Stimulated activated CD4-positive, alpha-beta T cell treated with anti-CD3 and anti-CD28 coated beads, Interleukin-12 subunit alpha, Interleukin-12 subunit beta, amount 100 ng/mL, for 4 hours (primary cell): ENCODE data around the gene TBCD.

ENCODE experiments used
- DNase-seq: peaks from one replicate; pipeline ENCODE4 v3.0.0-alpha.2; 2020

The TBCD gene

GRCh38 chr17:82835766-82836512 lies 84.1 kb downstream of the TBCD start:
- DNase-seq, result no peak

- DNase-seq, result no peak
Measured at GRCh38 chr17:82836823-82837357, 85.0 kb downstream of the TBCD start.

GRCh38 chr17:82837586-82838320 lies 85.9 kb downstream of the TBCD start:
- no peak for DNase-seq

- no peak for DNase-seq
Measured at GRCh38 chr17:82838386-82839063, 86.7 kb downstream of the TBCD start.

- DNase-seq, result no peak
Measured at GRCh38 chr17:82839617-82840292, 87.9 kb downstream of the TBCD start, which contains the start of gene ZNF750. Gene ZNF750, minus strand, starts transcription at chr17:82840022. Its CDS starts 7,568 bp downstream, at chr17:82832454.

- no peak for DNase-seq
Measured at GRCh38 chr17:82840431-82840831, 88.6 kb downstream of the TBCD start.

- no peak for DNase-seq
Measured at GRCh38 chr17:82841921-82842596, 90.2 kb downstream of the TBCD start.

GRCh38 chr17:82843904-82844680 lies 92.2 kb downstream of the TBCD start:
- DNase-seq, result no peak

GRCh38 chr17:82844796-82845162 lies 92.9 kb downstream of the TBCD start:
- no peak for DNase-seq

GRCh38 chr17:82845163-82845807 lies 93.4 kb downstream of the TBCD start:
- no peak for DNase-seq

GRCh38 chr17:82846061-82846691 lies 94.3 kb downstream of the TBCD start:
- no peak for DNase-seq

- peak; percentile 17 for DNase-seq
Measured at GRCh38 chr17:82848022-82848592, 96.2 kb downstream of the TBCD start.

GRCh38 chr17:82849076-82849945 lies 97.4 kb downstream of the TBCD start:
- DNase-seq, result no peak

- DNase-seq, result no peak
Measured at GRCh38 chr17:82851381-82851780, 99.5 kb downstream of the TBCD start.

- no peak for DNase-seq
Measured at GRCh38 chr17:82854226-82854625, 102.4 kb downstream of the TBCD start.

GRCh38 chr17:82856361-82856760 lies 104.5 kb downstream of the TBCD start:
- DNase-seq, result no peak

- DNase-seq, result no peak
Measured at GRCh38 chr17:82858376-82859126, 106.7 kb downstream of the TBCD start.
